ENCODE data around the gene TAS2R16.

The TAS2R16 gene

GRCh38 chr7:122995600-122995999 lies at the start of gene TAS2R16:
TSS of gene TAS2R16 (minus strand) at chr7:122995700. CDS start at chr7:122995634, 66 bp downstream.
- no peak for DNase-seq

- no peak for DNase-seq
Observed at GRCh38 chr7:123043642-123044041, 48.1 kb upstream of the TAS2R16 start.

- no peak for DNase-seq
Observed at GRCh38 chr7:123041101-123041500, 45.6 kb upstream of the TAS2R16 start.

GRCh38 chr7:123039269-123039668 lies 43.8 kb upstream of the TAS2R16 start:
- DNase-seq, result no peak

- no peak for DNase-seq
Observed at GRCh38 chr7:123034106-123034505, 38.6 kb upstream of the TAS2R16 start.

GRCh38 chr7:123030631-123031030 lies 35.1 kb upstream of the TAS2R16 start:
- DNase-seq, result no peak

GRCh38 chr7:123028339-123028738 lies 32.8 kb upstream of the TAS2R16 start:
- DNase-seq, result no peak

- no peak for DNase-seq
Observed at GRCh38 chr7:123026251-123026650, 30.8 kb upstream of the TAS2R16 start.

GRCh38 chr7:123024989-123025758 lies 29.7 kb upstream of the TAS2R16 start:
- no peak for DNase-seq

- no peak for DNase-seq
Observed at GRCh38 chr7:123023126-123023525, 27.6 kb upstream of the TAS2R16 start.

- DNase-seq, result no peak
Observed at GRCh38 chr7:123022576-123022975, 27.1 kb upstream of the TAS2R16 start.

- DNase-seq, result no peak
Observed at GRCh38 chr7:123012435-123012834, 16.9 kb upstream of the TAS2R16 start.

- DNase-seq, result no peak
Observed at GRCh38 chr7:123011766-123012369, 16.4 kb upstream of the TAS2R16 start.

GRCh38 chr7:123004931-123005330 lies 9.4 kb upstream of the TAS2R16 start:
- DNase-seq, result no peak

GRCh38 chr7:123003539-123004126 lies 8.1 kb upstream of the TAS2R16 start:
- no peak for DNase-seq

GRCh38 chr7:122989577-122989976 lies 5.9 kb downstream of the TAS2R16 start:
- no peak for DNase-seq

GRCh38 chr7:122989041-122989440 lies 6.5 kb downstream of the TAS2R16 start:
- no peak for DNase-seq

GRCh38 chr7:122988333-122988732 lies 7.2 kb downstream of the TAS2R16 start:
- no peak for DNase-seq

GRCh38 chr7:122987463-122987862 lies 8.0 kb downstream of the TAS2R16 start:
- no peak for DNase-seq

- no peak for DNase-seq
Observed at GRCh38 chr7:122984021-122984420, 11.5 kb downstream of the TAS2R16 start.

GRCh38 chr7:122983261-122983660 lies 12.2 kb downstream of the TAS2R16 start:
- DNase-seq, result no peak

- no peak for DNase-seq
Observed at GRCh38 chr7:122975341-122975740, 20.2 kb downstream of the TAS2R16 start.

GRCh38 chr7:122974229-122974628 lies 21.3 kb downstream of the TAS2R16 start:
- no peak for DNase-seq

GRCh38 chr7:122972056-122972455 lies 23.4 kb downstream of the TAS2R16 start:
- no peak for DNase-seq

Data from NCI-H1048 (cell line).